Activated CD4-positive, alpha-beta memory T cell treated with anti-CD3 and anti-CD28 coated beads, Interleukin-2, amount 10 ng/mL, durations not matched to agents 7 days and 5 days (primary cell): Measurements from ENCODE around the gene IARS1. TPM values are rescaled to one million over a fixed set of nuclear protein-coding genes. Genes with fewer than 3 reads are reported as not detected.

ENCODE experiments used
- CTCF ChIA-PET: fragments of 350-600 bp; sonication (Branson Sonifier 250); formaldehyde crosslinking; loops from one replicate; lab custom pipeline; 2021; ENCODE audit warnings: antibody characterized with exemption, inconsistent platforms; lab: Charles Lee
- POLR2A ChIA-PET: fragments of 350-600 bp; sonication (Branson Sonifier 250); formaldehyde crosslinking; loops from one replicate; lab custom pipeline; 2021; ENCODE audit warnings: antibody characterized with exemption; lab: Charles Lee
- DNase-seq: peaks from one replicate; pipeline ENCODE4 v3.0.0-alpha.2; 2020
- H3K27ac Mint-ChIP-seq: one replicate; pipeline ENCODE4 v1.8.0; 2021; ENCODE audit warnings: mild to moderate bottlenecking, mixed read lengths
- H3K27me3 Mint-ChIP-seq: one replicate; pipeline ENCODE4 v1.8.0; 2021; ENCODE audit warnings: mixed read lengths
- H3K36me3 Mint-ChIP-seq: one replicate; pipeline ENCODE4 v1.8.0; 2021; ENCODE audit warnings: low read depth, mixed read lengths
- H3K4me1 Mint-ChIP-seq: one replicate; pipeline ENCODE4 v1.8.0; 2021; ENCODE audit warnings: mixed read lengths
- H3K4me3 Mint-ChIP-seq: one replicate; pipeline ENCODE4 v1.8.0; 2021; ENCODE audit warnings: mild to moderate bottlenecking, mixed read lengths
- H3K9me3 Mint-ChIP-seq: one replicate; pipeline ENCODE4 v1.8.0; 2021; ENCODE audit warnings: mixed read lengths
- total RNA-seq, 2 experiments: library from RNA; stranded (reverse); gene quantifications; one replicate each; pipeline ENCODE4 v1.2.3, GENCODE V29; 2021

IARS1 gene
- total RNA-seq, 2 experiments from 2014 or later = 145 to 152 TPM

GRCh38 chr9:92324431-92324830, 30.9 kb upstream of the IARS1 start:
- ChIA-PET POLR2A (interaction anchor here (0.8 to 3.2 kb wide), 14 partner anchors 11 to 1129 kb away, joined by 3 to 31 read pairs (median 4); partner anchors contain the start of genes FAM120AOS, IARS1 and IPPK), CTCF (interaction anchor here (0.5 to 3.0 kb wide), 2 partner anchors 119 to 185 kb away, joined by 4 to 16 read pairs; no protein-coding TSS in a partner anchor)
- DNase-seq = no peak
- no peaks in the 10 kb centered on the region for H3K9me3 Mint-ChIP-seq
- H3K27ac Mint-ChIP-seq = peak overlapping the region; percentile 94
- H3K4me3 Mint-ChIP-seq = peak overlapping the region; percentile 98
- no peaks in the 10 kb centered on the region for H3K27me3 Mint-ChIP-seq
- peaks cover 30% of the 10 kb centered on the region for H3K36me3 Mint-ChIP-seq
- peaks cover 39% of the 10 kb centered on the region for H3K4me1 Mint-ChIP-seq

GRCh38 chr9:92315456-92315855, 22.0 kb upstream of the IARS1 start:
- CTCF ChIA-PET = no interaction called here
- Mint-ChIP-seq H3K4me1 (peaks cover 40% of the 10 kb centered on the region), H3K27me3 (no peaks in the 10 kb centered on the region), H3K9me3 (no peaks in the 10 kb centered on the region), H3K27ac (peak overlapping the region; percentile 58), H3K4me3 (no peak overlapping the region), H3K36me3 (peaks cover 83% of the 10 kb centered on the region)
- DNase-seq = no peak
- POLR2A ChIA-PET = no interaction called here

- Mint-ChIP-seq H3K36me3 (peaks cover 83% of the 10 kb centered on the region), H3K27ac (peak overlapping the region; percentile 13), H3K9me3 (no peaks in the 10 kb centered on the region), H3K27me3 (no peaks in the 10 kb centered on the region), H3K4me1 (peaks cover 43% of the 10 kb centered on the region), H3K4me3 (no peak overlapping the region)
- POLR2A ChIA-PET = interaction anchor here (1.5 kb wide), 1 partner anchor 12 kb away, joined by 10 read pairs; the partner anchor contains the start of genes CENPP and NOL8
- CTCF ChIA-PET = interaction anchor here (2.1 kb wide), 1 partner anchor 11 kb away, joined by 5 read pairs; no protein-coding TSS in a partner anchor
- DNase-seq = no peak
Measured at GRCh38 chr9:92313624-92314012, 20.1 kb upstream of the IARS1 start.

GRCh38 chr9:92312887-92313623, 19.6 kb upstream of the IARS1 start:
- no peaks in the 10 kb centered on the region for H3K27me3 Mint-ChIP-seq
- no peak for DNase-seq
- H3K9me3 Mint-ChIP-seq = no peaks in the 10 kb centered on the region
- ChIA-PET CTCF (interaction anchor here (2.1 kb wide), 1 partner anchor 11 kb away, joined by 5 read pairs; no protein-coding TSS in a partner anchor), POLR2A (interaction anchor here (1.5 kb wide), 1 partner anchor 12 kb away, joined by 10 read pairs; the partner anchor contains the start of genes CENPP and NOL8)
- H3K4me3 Mint-ChIP-seq = no peak overlapping the region
- H3K36me3 Mint-ChIP-seq = peaks cover 83% of the 10 kb centered on the region
- peaks cover 42% of the 10 kb centered on the region for H3K4me1 Mint-ChIP-seq
- peak overlapping the region; percentile 13 for H3K27ac Mint-ChIP-seq

- no peak overlapping the region for H3K4me3 Mint-ChIP-seq
- POLR2A ChIA-PET = interaction anchor here (1.0 to 1.3 kb wide), 2 partner anchors 9 to 16 kb away, joined by 3 to 4 read pairs; no protein-coding TSS in a partner anchor
- H3K9me3 Mint-ChIP-seq = no peaks in the 10 kb centered on the region
- H3K27me3 Mint-ChIP-seq = no peaks in the 10 kb centered on the region
- no peak overlapping the region for H3K27ac Mint-ChIP-seq
- CTCF ChIA-PET = no interaction called here
- DNase-seq = no peak
- H3K4me1 Mint-ChIP-seq = peaks cover 36% of the 10 kb centered on the region
- H3K36me3 Mint-ChIP-seq = peaks cover 79% of the 10 kb centered on the region
Measured at GRCh38 chr9:92310562-92310961, 17.1 kb upstream of the IARS1 start.

GRCh38 chr9:92308893-92309292, 15.4 kb upstream of the IARS1 start:
- H3K36me3 Mint-ChIP-seq = peaks cover 76% of the 10 kb centered on the region
- no peak overlapping the region for H3K27ac Mint-ChIP-seq
- H3K9me3 Mint-ChIP-seq = no peaks in the 10 kb centered on the region
- no peak for DNase-seq
- H3K4me1 Mint-ChIP-seq = peaks cover 23% of the 10 kb centered on the region
- no peaks in the 10 kb centered on the region for H3K27me3 Mint-ChIP-seq
- no peak overlapping the region for H3K4me3 Mint-ChIP-seq
- POLR2A ChIA-PET = interaction anchor here (0.8 to 1.5 kb wide), 4 partner anchors 11 to 20 kb away, joined by 3 read pairs; partner anchors contain the start of gene IARS1
- CTCF ChIA-PET = no interaction called here

- CTCF ChIA-PET = interaction anchor here (1.7 kb wide), 1 partner anchor 161 kb away, joined by 6 read pairs; no protein-coding TSS in a partner anchor
- Mint-ChIP-seq H3K27me3 (no peaks in the 10 kb centered on the region), H3K9me3 (no peaks in the 10 kb centered on the region), H3K27ac (no peak overlapping the region), H3K4me1 (peaks cover 27% of the 10 kb centered on the region), H3K4me3 (no peak overlapping the region), H3K36me3 (peaks cover 66% of the 10 kb centered on the region)
- no peak for DNase-seq
- POLR2A ChIA-PET = interaction anchor here (1.2 to 2.3 kb wide), 2 partner anchors 10 to 24 kb away, joined by 3 to 14 read pairs; partner anchors contain the start of genes CENPP and NOL8
Measured at GRCh38 chr9:92300936-92301335, 7.4 kb upstream of the IARS1 start.

- ChIA-PET CTCF (interaction anchor here (1.1 kb wide), 1 partner anchor 159 kb away, joined by 3 read pairs; no protein-coding TSS in a partner anchor), POLR2A (interaction anchor here (1.3 to 2.0 kb wide), 2 partner anchors 22 to 27 kb away, joined by 7 to 14 read pairs; partner anchors contain the start of genes CENPP and NOL8)
- Mint-ChIP-seq H3K27me3 (no peaks in the 10 kb centered on the region), H3K9me3 (no peaks in the 10 kb centered on the region), H3K4me1 (peaks cover 42% of the 10 kb centered on the region), H3K4me3 (no peak overlapping the region), H3K27ac (peak overlapping the region; percentile 32), H3K36me3 (peaks cover 53% of the 10 kb centered on the region)
- no peak for DNase-seq
Measured at GRCh38 chr9:92299116-92299515, 5.6 kb upstream of the IARS1 start.

GRCh38 chr9:92298036-92298435, 4.5 kb upstream of the IARS1 start:
- peak overlapping the region; percentile 95 for H3K27ac Mint-ChIP-seq
- peaks cover 47% of the 10 kb centered on the region for H3K36me3 Mint-ChIP-seq
- H3K4me1 Mint-ChIP-seq = peaks cover 45% of the 10 kb centered on the region
- peak overlapping the region; percentile 80 for H3K4me3 Mint-ChIP-seq
- no peaks in the 10 kb centered on the region for H3K9me3 Mint-ChIP-seq
- no peak for DNase-seq
- no peaks in the 10 kb centered on the region for H3K27me3 Mint-ChIP-seq
- ChIA-PET POLR2A (interaction anchor here (1.3 to 2.0 kb wide), 2 partner anchors 21 to 28 kb away, joined by 7 to 14 read pairs; partner anchors contain the start of genes CENPP and NOL8), CTCF (no interaction called here)

GRCh38 chr9:92297611-92298010, 4.1 kb upstream of the IARS1 start:
- ChIA-PET POLR2A (no interaction called here), CTCF (no interaction called here)
- peak overlapping the region; percentile 95 for H3K27ac Mint-ChIP-seq
- no peak for DNase-seq
- H3K36me3 Mint-ChIP-seq = peaks cover 47% of the 10 kb centered on the region
- H3K9me3 Mint-ChIP-seq = no peaks in the 10 kb centered on the region
- peak overlapping the region; percentile 80 for H3K4me3 Mint-ChIP-seq
- peaks cover 48% of the 10 kb centered on the region for H3K4me1 Mint-ChIP-seq
- H3K27me3 Mint-ChIP-seq = no peaks in the 10 kb centered on the region

GRCh38 chr9:92295827-92296258, 2.3 kb upstream of the IARS1 start:
- Mint-ChIP-seq H3K27me3 (no peaks in the 10 kb centered on the region), H3K4me1 (peaks cover 65% of the 10 kb centered on the region), H3K27ac (peak overlapping the region; percentile 99), H3K36me3 (peaks cover 44% of the 10 kb centered on the region), H3K9me3 (no peaks in the 10 kb centered on the region), H3K4me3 (no peak overlapping the region)
- POLR2A ChIA-PET = interaction anchor here (0.9 kb wide), 1 partner anchor 30 kb away, joined by 6 read pairs; the partner anchor contains the start of gene CENPP
- CTCF ChIA-PET = no interaction called here
- DNase-seq = no peak

- POLR2A ChIA-PET = interaction anchor here (0.8 to 4.8 kb wide), 4 partner anchors 30 to 375 kb away, joined by 3 to 31 read pairs (median 4); partner anchors contain the start of genes CENPP, IPPK and NOL8
- peaks cover 70% of the 10 kb centered on the region for H3K4me1 Mint-ChIP-seq
- no peak for DNase-seq
- H3K27ac Mint-ChIP-seq = peak overlapping the region; percentile 99
- H3K9me3 Mint-ChIP-seq = no peaks in the 10 kb centered on the region
- CTCF ChIA-PET = no interaction called here
- peaks cover 47% of the 10 kb centered on the region for H3K36me3 Mint-ChIP-seq
- H3K27me3 Mint-ChIP-seq = no peaks in the 10 kb centered on the region
- H3K4me3 Mint-ChIP-seq = peak overlapping the region; percentile 14
Measured at GRCh38 chr9:92295240-92295790, 1.8 kb upstream of the IARS1 start.
